ENCODE data around the gene ZBED2.
A peak's percentile ranks its signal among the peaks of the same experiment; 100 is the strongest.

GRCh38 chr3:111577798-111578685, 17.1 kb downstream of the ZBED2 start:
- TF ChIP-seq CTCF (conservative IDR thresholded peaks at IDR 0.05) (peak; percentile 80), EZH2 (IDR thresholded peaks at IDR 0.05; ENCODE audit: low read depth) (no peak)

Data from PC-9 (cell line).